Measurements from ENCODE around the gene RBM5. TPM values are rescaled to one million over a fixed set of nuclear protein-coding genes. Genes with fewer than 3 reads are reported as not detected.

Gene RBM5
- total RNA-seq, 1 experiment from 2014 or later: 89.1 TPM

DNA sequence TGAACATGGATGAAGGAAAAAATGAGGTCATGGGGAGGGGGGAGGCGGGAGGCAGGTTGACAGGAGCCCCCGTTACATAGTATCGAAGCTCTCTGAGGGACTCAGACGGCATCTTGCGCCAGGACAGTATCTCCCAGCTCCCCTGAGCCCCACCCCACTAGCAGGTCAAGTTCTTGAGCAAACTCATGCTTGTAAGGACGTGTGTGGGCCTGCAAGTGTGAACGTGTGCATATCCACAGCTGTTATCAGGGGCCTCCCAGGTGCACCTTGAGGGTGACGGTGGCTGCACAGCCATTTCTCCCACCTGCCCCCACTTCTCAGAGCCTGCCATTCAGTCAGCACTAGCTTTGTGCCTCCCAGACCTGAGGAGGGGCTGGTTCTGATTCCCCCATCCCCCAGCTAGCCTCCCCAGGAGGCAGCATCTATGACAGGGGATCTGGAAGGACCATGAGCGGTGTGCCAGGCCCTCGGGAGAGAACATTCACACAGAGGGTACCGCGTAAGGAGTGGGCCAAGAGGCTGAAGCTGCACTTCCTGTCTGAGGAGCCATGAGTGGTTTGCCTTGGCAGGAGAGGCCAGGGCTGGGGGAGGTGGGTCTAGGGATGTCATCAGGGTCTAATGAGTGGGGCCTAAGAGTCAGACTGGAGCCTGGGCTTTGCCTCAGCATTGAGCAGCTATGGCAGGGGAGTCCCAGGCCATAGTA lies 69.3 kb downstream of the RBM5 start:
- BruUV-seq (replicated peaks): no TSS peak
- no peaks in the 10 kb centered on the region for H3K79me2 ChIP-seq (ENCODE audit: insufficient read depth, low read length)
- H2AFZ ChIP-seq (ENCODE audit: low read depth, low read length, poor library complexity, severe bottlenecking): no peak overlapping the region
- RAD21 ChIA-PET (ENCODE audit: low non-redundant PET in 1 of 2, low total read pairs in 2 of 2, uncharacterized antibody in 2 of 2, unreplicated experiment in 2 of 2): no interaction called here
- intact Hi-C loops (cut with micrococcal nuclease): no loop called here
- no peaks in the 10 kb centered on the region for H3K27me3 ChIP-seq (ENCODE audit: insufficient read depth, low read length)
- H3K9me3 ChIP-seq (ENCODE audit: control insufficient read depth in 1 of 2, insufficient read depth in 1 of 2, low read depth in 1 of 2, low read length in 2 of 2): no peaks in the 10 kb centered on the region
- H3K27ac ChIP-seq (ENCODE audit: low read depth, low read length): no peak overlapping the region; the same call in 1 of the 2 replicates
- POLR2A ChIA-PET: no interaction called here
- H3K4me2 ChIP-seq (ENCODE audit: low read length): no peak overlapping the region
- TF ChIP-seq, protein P1, sequence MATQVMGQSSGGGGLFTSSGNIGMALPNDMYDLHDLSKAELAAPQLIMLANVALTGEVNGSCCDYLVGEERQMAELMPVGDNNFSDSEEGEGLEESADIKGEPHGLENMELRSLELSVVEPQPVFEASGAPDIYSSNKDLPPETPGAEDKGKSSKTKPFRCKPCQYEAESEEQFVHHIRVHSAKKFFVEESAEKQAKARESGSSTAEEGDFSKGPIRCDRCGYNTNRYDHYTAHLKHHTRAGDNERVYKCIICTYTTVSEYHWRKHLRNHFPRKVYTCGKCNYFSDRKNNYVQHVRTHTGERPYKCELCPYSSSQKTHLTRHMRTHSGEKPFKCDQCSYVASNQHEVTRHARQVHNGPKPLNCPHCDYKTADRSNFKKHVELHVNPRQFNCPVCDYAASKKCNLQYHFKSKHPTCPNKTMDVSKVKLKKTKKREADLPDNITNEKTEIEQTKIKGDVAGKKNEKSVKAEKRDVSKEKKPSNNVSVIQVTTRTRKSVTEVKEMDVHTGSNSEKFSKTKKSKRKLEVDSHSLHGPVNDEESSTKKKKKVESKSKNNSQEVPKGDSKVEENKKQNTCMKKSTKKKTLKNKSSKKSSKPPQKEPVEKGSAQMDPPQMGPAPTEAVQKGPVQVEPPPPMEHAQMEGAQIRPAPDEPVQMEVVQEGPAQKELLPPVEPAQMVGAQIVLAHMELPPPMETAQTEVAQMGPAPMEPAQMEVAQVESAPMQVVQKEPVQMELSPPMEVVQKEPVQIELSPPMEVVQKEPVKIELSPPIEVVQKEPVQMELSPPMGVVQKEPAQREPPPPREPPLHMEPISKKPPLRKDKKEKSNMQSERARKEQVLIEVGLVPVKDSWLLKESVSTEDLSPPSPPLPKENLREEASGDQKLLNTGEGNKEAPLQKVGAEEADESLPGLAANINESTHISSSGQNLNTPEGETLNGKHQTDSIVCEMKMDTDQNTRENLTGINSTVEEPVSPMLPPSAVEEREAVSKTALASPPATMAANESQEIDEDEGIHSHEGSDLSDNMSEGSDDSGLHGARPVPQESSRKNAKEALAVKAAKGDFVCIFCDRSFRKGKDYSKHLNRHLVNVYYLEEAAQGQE (IDR thresholded peaks at IDR 0.05; ENCODE audit: low read depth): no peak
- TF ChIP-seq SIN3A (IDR thresholded peaks at IDR 0.05; ENCODE audit: low read depth) (no peak), SP1 (IDR thresholded peaks at IDR 0.05; ENCODE audit: low read depth) (no peak), RAD21 (IDR thresholded peaks at IDR 0.05; ENCODE audit: low read depth) (no peak), TCF7L2 (IDR thresholded peaks at IDR 0.05; ENCODE audit: borderline replicate concordance, extremely low read depth, insufficient read depth, insufficient read length) (no peak), FOSL1 (IDR thresholded peaks at IDR 0.05; ENCODE audit: low read depth) (no peak), YY1 (IDR thresholded peaks at IDR 0.05; ENCODE audit: extremely low read depth, insufficient replicate concordance, low read depth, low read length) (no peak), SRF (IDR thresholded peaks at IDR 0.05; ENCODE audit: low read depth) (no peak), ELF1 (IDR thresholded peaks at IDR 0.05; ENCODE audit: borderline replicate concordance, low read depth) (no peak), ZFX (IDR thresholded peaks at IDR 0.05) (no peak), POLR2AphosphoS5 (IDR thresholded peaks at IDR 0.05; ENCODE audit: low read depth, low read length) (no peak), POLR2A (IDR thresholded peaks at IDR 0.05; ENCODE audit: borderline replicate concordance, extremely low read depth, insufficient read depth, insufficient read length) (no peak), EZH2 (IDR thresholded peaks at IDR 0.05) (no peak)
- TF ChIP-seq, protein P2, sequence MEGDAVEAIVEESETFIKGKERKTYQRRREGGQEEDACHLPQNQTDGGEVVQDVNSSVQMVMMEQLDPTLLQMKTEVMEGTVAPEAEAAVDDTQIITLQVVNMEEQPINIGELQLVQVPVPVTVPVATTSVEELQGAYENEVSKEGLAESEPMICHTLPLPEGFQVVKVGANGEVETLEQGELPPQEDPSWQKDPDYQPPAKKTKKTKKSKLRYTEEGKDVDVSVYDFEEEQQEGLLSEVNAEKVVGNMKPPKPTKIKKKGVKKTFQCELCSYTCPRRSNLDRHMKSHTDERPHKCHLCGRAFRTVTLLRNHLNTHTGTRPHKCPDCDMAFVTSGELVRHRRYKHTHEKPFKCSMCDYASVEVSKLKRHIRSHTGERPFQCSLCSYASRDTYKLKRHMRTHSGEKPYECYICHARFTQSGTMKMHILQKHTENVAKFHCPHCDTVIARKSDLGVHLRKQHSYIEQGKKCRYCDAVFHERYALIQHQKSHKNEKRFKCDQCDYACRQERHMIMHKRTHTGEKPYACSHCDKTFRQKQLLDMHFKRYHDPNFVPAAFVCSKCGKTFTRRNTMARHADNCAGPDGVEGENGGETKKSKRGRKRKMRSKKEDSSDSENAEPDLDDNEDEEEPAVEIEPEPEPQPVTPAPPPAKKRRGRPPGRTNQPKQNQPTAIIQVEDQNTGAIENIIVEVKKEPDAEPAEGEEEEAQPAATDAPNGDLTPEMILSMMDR (IDR thresholded peaks at IDR 0.05 in 2 of 3, conservative IDR thresholded peaks at IDR 0.05 in 1 of 3; ENCODE audit: borderline replicate concordance in 1 of 3, insufficient read depth in 1 of 3, low read depth in 2 of 3, low read length in 2 of 3): no peak
- TF ChIP-seq, protein P3, sequence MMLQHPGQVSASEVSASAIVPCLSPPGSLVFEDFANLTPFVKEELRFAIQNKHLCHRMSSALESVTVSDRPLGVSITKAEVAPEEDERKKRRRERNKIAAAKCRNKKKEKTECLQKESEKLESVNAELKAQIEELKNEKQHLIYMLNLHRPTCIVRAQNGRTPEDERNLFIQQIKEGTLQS (IDR thresholded peaks at IDR 0.05): no peak
- H3K36me3 ChIP-seq (ENCODE audit: control insufficient read depth in 1 of 2, insufficient read depth in 2 of 2, low read length in 2 of 2): no peaks in the 10 kb centered on the region; a peak in 1 of 4 replicates
- no peaks in the 10 kb centered on the region for H3K9me2 ChIP-seq (ENCODE audit: insufficient read depth)
- DNase-seq (ENCODE audit: low read depth, low spot score): no peak
- H4K20me1 ChIP-seq (ENCODE audit: insufficient read depth): no peaks in the 10 kb centered on the region
- CTCF ChIA-PET: no interaction called here
- ATAC-seq: no peak
- no peak overlapping the region for H3K9ac ChIP-seq (ENCODE audit: low read length)
- H3K4me3 ChIP-seq (replicated peaks in 1 of 2; ENCODE audit: low read depth in 1 of 2, low read length in 2 of 2): no peak overlapping the region
- peaks cover 14 to 55% of the 10 kb centered on the region in 2 experiments for H3K4me1 ChIP-seq (ENCODE audit: control insufficient read depth in 1 of 2, insufficient read depth in 2 of 2, low read length in 2 of 2)
